T-helper 17 cell (primary cell): Measurements from ENCODE around the gene HAUS3. TPM values are rescaled to one million over a fixed set of nuclear protein-coding genes. Genes with fewer than 3 reads are reported as not detected.

Source experiments
- ATAC-seq: fragments of 150-1000 bp; cut with Tn5 transposase; 2 replicates; pipeline ENCODE4 v1.10.0; 2021; ENCODE audit warnings: mild to moderate bottlenecking, moderate library complexity
- DNase-seq, 3 donors: peaks; one replicate each; pipeline versions ENCODE4 v3.0.0 to v3.0.0-alpha.2; 2020 to 2021
- H3K9me3 ChIP-seq: one replicate; pipeline ENCODE4 v1.7.0; 2013; ENCODE audit warnings: low read length, mild to moderate bottlenecking; ENCODE audit not compliant: control insufficient read depth, poor library complexity, severe bottlenecking
- H3K27ac Mint-ChIP-seq: one replicate; pipeline ENCODE4 v1.8.0; 2022; ENCODE audit warnings: mild to moderate bottlenecking, moderate library complexity, mixed read lengths
- H3K27me3 Mint-ChIP-seq: one replicate; pipeline ENCODE4 v1.8.0; 2022; ENCODE audit warnings: mixed read lengths
- H3K36me3 Mint-ChIP-seq: one replicate; pipeline ENCODE4 v1.8.0; 2022; ENCODE audit warnings: low read depth, mixed read lengths
- H3K4me1 Mint-ChIP-seq: one replicate; pipeline ENCODE4 v1.8.0; 2022; ENCODE audit warnings: mild to moderate bottlenecking, mixed read lengths
- H3K4me3 Mint-ChIP-seq: one replicate; pipeline ENCODE4 v1.8.0; 2022; ENCODE audit warnings: mild to moderate bottlenecking, moderate library complexity, mixed read lengths
- total RNA-seq, 4 donors: library from RNA in 2 of 4; stranded (reverse) in 2 of 4; gene quantifications; one replicate each; pipeline ENCODE4 v1.2.3 and lab custom pipeline; 2022 to 2026

HAUS3 gene
- total RNA-seq, 2 donors from 2014 or later: 78.5 to 94.5 TPM

DNA sequence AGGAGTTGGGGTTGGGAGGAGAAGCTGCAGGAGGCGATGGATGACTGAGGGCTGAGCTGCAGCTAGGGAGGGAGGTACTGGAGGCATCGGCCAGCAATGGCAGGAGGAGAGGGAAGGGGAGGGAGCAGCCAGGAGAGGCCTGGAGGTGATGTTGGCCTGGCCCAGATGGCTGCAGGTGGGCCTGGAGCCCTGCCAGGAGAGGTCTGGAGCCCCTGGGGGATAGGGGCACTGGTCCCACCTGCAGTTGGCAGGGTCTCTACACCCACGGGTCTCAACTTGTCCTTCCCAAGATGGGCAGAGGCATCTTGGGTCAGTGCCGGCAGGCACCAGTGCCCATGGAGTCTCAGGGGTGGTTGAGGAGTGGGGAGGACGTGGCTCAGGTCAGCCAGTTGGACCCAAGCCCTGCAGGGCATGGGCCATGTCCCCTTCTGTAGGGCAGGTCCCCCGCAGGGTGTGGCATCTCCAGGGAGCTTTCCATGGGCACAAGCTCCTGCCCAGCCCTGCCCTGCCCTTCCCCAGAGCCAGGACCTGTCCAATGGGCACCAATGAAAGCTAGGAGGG lies 22.6 kb upstream of the HAUS3 start:
- ATAC-seq (no peak), DNase-seq (peak in 1 of 3 donors; percentile 6)
- Mint-ChIP-seq H3K27me3 (no peaks in the 10 kb centered on the region), H3K27ac (peak overlapping the region; percentile 78), H3K36me3 (no peaks in the 10 kb centered on the region), H3K4me3 (peak overlapping the region; percentile 25), H3K4me1 (no peaks in the 10 kb centered on the region)
- H3K9me3 ChIP-seq: no peaks in the 10 kb centered on the region

GRCh38 chr4:2263926-2264321 lies 22.0 kb upstream of the HAUS3 start:
- Mint-ChIP-seq H3K4me3 (no peak overlapping the region), H3K27ac (peak overlapping the region; percentile 78), H3K36me3 (no peaks in the 10 kb centered on the region), H3K4me1 (no peaks in the 10 kb centered on the region), H3K27me3 (no peaks in the 10 kb centered on the region)
- H3K9me3 ChIP-seq: no peaks in the 10 kb centered on the region
- DNase-seq (no peak), ATAC-seq (no peak)

GRCh38 chr4:2262944-2263250 lies 21.0 kb upstream of the HAUS3 start:
- no peaks in the 10 kb centered on the region for H3K9me3 ChIP-seq
- H3K4me3 Mint-ChIP-seq: peak overlapping the region; percentile 82
- H3K27me3 Mint-ChIP-seq: no peaks in the 10 kb centered on the region
- no peaks in the 10 kb centered on the region for H3K4me1 Mint-ChIP-seq
- H3K36me3 Mint-ChIP-seq: no peaks in the 10 kb centered on the region
- H3K27ac Mint-ChIP-seq: peak overlapping the region; percentile 78
- DNase-seq (no peak), ATAC-seq (no peak)

- DNase-seq: peak; percentile 95 to 97 (median 95)
- no peaks in the 10 kb centered on the region for H3K9me3 ChIP-seq
- Mint-ChIP-seq H3K4me3 (peak overlapping the region; percentile 82), H3K36me3 (no peaks in the 10 kb centered on the region), H3K27me3 (no peaks in the 10 kb centered on the region), H3K4me1 (no peaks in the 10 kb centered on the region), H3K27ac (peak overlapping the region; percentile 78)
- peak; percentile 91 for ATAC-seq
These were observed 20.4 kb upstream of the HAUS3 start for GRCh38 chr4:2262145-2262943.

DNA sequence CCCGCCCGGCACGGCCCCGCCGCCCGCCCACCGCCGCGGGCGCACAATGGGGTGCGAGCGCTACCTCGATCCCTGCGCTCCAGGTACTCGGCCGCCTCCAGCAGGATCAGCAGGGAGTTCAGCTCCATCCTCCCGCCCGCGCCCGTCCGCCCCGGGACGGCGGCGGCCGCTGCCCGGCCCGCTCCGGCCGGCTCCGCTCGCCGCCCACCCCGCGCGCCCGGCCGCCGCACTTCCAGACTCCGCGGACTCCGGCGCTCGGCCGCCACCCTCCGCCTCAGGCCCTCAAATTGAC lies 19.9 kb upstream of the HAUS3 start, which contains the start of gene MXD4:
TSS of gene MXD4 (minus strand) at position 257 of the 292 bp plus-strand sequence. CDS start at position 128, 129 bp downstream.
- ATAC-seq (peak; percentile 0), DNase-seq (no peak)
- Mint-ChIP-seq H3K4me1 (peaks cover 3% of the 10 kb centered on the region), H3K36me3 (no peaks in the 10 kb centered on the region), H3K4me3 (peak within 1 kb of the TSS; percentile 82), H3K27ac (peak within 1 kb of the TSS; percentile 78), H3K27me3 (no peaks in the 10 kb centered on the region)
- no peaks in the 10 kb centered on the region for H3K9me3 ChIP-seq

DNA sequence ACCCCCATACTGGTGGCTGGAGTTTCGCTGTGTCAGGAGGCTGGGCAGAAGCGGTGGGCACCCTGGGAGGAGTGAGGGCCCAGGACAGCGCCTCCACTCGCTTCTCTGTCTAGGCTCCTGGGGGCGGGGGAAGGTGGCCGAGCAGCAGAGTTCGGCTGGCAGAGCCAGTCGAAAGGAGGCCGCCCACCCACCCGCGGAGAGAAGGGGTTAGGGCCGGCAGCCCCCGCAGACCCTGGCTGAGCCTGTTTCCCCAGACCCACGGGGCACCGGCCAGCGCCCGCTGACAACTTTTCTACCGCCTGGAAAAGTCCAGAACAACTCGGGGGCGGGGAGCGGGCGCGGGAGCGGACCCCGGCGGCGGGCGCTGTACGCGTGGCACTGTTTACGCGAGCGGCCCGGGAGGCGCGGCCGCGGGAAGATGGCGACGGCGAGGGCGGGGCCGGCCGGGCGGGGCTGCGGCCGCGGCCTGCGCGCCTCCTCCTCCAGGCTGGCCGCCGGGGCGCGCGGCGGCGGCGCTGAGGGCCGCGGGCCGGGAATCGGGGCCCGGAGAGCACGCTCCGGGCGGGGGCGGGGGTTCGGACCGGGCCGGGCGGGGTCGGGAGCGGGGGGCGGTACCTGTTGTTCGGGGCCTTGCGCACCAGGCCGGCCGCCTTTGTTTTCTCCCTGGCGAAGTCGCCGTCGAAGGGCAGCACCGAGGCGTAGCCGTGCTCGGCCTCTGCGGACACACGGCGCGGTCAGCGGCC lies 19.4 kb upstream of the HAUS3 start:
- Mint-ChIP-seq H3K27me3 (no peaks in the 10 kb centered on the region), H3K27ac (peak overlapping the region; percentile 43), H3K36me3 (no peaks in the 10 kb centered on the region), H3K4me3 (peak overlapping the region; percentile 71), H3K4me1 (peaks cover 5% of the 10 kb centered on the region)
- ATAC-seq (peak; percentile 21), DNase-seq (peak; percentile 57 to 68 (median 58))
- H3K9me3 ChIP-seq: no peaks in the 10 kb centered on the region

GRCh38 chr4:2260344-2261109 lies 18.6 kb upstream of the HAUS3 start:
- Mint-ChIP-seq H3K27ac (peak overlapping the region; percentile 43), H3K4me3 (peak overlapping the region; percentile 71), H3K4me1 (peaks cover 5% of the 10 kb centered on the region), H3K27me3 (no peaks in the 10 kb centered on the region), H3K36me3 (no peaks in the 10 kb centered on the region)
- ATAC-seq (no peak), DNase-seq (peak in 1 of 3 donors; percentile 7)
- no peaks in the 10 kb centered on the region for H3K9me3 ChIP-seq

DNA sequence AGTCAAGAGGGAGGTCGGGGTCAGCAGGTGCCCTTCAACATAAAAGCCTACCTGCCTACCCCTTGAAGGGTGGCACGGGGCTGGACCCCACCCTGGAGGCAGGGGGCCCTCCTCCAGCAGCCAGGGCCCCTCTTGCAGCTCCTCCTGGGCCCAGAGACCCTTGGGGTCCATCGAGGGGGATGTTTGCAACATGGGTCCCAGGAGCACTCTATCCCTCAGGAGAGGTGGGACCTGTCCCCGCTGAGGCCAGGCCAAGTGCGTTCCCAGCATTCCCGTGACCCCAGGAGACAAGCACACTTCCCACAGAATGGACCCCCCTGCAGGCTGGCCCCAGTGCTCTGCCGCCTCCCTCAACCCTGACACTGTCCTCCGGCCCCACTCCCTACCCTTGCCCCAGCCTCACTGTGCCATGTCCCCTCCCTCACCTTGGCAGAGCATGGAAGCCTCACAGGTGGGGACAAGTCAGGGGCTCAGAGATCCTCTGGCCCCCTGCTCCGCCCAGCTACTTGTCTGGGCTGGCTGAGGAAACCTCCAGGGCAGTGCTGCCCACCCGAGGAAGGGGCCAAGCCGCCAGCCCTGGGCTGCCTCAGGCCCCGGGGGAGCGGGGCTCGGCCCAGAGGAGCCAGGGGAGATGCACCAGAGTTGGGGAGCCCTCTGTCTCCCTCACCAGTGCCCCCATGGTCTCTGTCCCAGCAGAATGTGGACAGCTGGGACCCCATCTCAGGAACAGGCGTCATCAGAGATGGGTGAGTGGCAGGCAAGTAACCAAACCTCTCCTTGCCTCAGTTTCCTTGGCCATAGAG lies 17.8 kb upstream of the HAUS3 start:
- Mint-ChIP-seq H3K27me3 (no peaks in the 10 kb centered on the region), H3K36me3 (no peaks in the 10 kb centered on the region), H3K4me3 (peak overlapping the region; percentile 71), H3K4me1 (peaks cover 8% of the 10 kb centered on the region), H3K27ac (peak overlapping the region; percentile 43)
- ATAC-seq: no peak
- H3K9me3 ChIP-seq: no peaks in the 10 kb centered on the region
- DNase-seq: peak in 1 of 3 donors; percentile 4

DNA sequence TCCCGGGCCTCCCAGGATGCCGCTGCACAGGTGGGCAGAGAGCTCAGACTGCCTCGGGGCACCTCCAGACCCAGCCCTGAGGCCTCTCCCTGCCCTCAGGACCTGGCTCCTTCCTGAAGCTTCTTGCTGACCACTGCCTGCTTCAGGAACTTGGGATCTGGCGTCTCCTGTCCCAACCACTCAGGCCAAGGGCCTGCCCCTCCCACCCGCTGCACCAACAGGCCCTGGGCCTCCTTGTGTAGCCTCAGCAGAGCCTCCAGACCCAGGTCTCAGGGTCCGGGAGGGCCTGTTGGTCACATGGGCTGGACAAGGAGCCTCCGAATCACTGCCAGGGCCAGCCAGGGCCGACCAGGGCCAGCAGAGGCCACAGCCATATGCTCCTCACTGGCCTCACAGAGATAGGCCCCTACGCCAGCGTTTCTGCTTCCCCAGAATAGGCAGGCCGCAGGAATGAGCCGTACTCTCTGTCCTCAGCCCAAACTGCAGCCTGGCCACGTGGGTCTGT lies 17.2 kb upstream of the HAUS3 start:
- no peak for ATAC-seq
- H3K4me3 Mint-ChIP-seq: no peak overlapping the region
- H3K27me3 Mint-ChIP-seq: no peaks in the 10 kb centered on the region
- H3K9me3 ChIP-seq: no peaks in the 10 kb centered on the region
- no peak overlapping the region for H3K27ac Mint-ChIP-seq
- DNase-seq: peak in 1 of 3 donors; percentile 3
- peaks cover 9% of the 10 kb centered on the region for H3K4me1 Mint-ChIP-seq
- H3K36me3 Mint-ChIP-seq: no peaks in the 10 kb centered on the region

DNA sequence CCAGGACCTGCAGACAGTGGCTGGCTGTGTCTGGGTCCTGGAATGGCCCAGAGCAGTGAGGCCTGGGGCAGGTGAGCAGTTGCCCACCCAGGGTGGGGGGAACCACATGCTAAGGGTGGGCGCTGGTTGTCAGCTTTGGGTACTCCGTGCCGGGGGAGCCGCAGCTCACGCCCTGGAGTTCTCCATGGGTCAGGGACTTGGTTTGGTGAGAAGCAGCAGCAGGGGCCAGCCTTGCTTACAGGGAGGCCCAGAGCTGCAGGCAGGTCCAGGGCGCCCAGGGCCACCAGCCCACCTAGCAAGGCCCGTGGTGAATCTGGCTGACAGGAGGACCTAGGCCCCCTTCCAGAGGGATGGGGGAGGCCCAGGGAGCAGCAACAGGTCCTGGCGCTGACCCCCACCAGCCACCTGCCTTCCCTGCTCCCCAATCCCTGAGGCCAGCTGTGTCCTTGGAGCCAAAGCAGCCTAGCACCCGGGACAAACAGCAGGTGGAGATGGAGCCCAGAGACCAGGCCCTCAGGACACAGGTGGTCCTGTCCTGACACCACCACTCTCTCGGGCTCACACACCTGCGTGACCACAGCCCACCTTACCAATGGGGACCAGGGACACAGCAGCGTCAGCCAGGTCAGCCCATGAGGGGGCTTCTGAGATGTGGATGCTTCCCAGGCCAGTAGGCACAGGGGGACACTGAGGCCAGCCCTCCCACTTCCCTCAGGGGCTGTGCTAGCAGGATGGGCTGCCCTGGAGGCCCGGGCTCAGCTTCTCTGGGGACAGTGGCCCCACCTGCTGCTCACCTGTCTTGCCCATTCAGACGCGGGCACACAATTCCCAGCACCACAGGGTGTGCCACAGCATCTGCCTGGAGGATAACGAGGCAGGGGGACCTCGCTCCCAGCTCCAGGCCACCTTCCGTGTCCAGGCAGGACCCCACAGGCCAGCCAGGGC lies 16.4 kb upstream of the HAUS3 start:
- ATAC-seq: no peak
- no peaks in the 10 kb centered on the region for H3K9me3 ChIP-seq
- Mint-ChIP-seq H3K36me3 (no peaks in the 10 kb centered on the region), H3K27me3 (no peaks in the 10 kb centered on the region), H3K4me1 (peaks cover 12% of the 10 kb centered on the region), H3K4me3 (no peak overlapping the region), H3K27ac (peak overlapping the region; percentile 9)
- DNase-seq: peak in 1 of 3 donors; percentile 3

DNA sequence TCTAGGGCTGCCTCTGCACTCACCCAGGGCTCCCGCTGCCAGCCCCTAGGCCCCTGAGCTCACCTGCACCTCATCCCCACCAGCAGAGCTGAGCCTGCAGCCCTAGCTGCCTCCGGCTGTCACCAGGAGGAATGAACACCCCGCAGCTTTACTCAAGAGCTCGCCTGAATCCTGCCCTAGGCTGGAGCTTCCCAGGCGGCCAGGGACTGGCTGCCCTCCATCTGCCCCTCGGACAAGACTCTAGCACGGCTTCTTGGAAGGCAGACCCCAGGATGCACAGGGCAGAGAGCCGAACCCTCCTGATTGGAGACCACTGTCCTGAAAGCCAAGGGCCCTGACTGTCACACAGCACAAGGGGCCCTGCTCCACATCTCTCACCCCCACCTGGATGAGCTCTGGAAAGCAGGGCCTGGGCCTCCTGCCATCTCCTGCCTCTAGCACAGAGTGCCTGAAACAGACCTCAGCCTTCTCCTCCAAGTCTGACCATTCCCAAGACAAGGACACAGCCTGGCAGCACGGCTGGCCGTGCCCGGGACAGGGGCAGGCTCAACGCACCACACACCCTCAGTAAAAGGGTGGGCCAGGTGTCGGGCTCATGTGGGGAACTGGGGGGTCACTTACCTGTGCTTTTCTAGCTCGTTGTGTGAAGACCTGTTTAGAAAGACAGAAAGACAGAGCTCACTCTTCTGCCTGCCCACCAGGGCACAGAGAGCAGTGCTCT lies 15.6 kb upstream of the HAUS3 start:
- Mint-ChIP-seq H3K4me1 (peaks cover 12% of the 10 kb centered on the region), H3K4me3 (no peak overlapping the region), H3K27ac (peak overlapping the region; percentile 9), H3K27me3 (no peaks in the 10 kb centered on the region), H3K36me3 (no peaks in the 10 kb centered on the region)
- no peaks in the 10 kb centered on the region for H3K9me3 ChIP-seq
- DNase-seq (peak in 1 of 3 donors; percentile 2), ATAC-seq (no peak)
